SK-N-SH (cell line): ENCODE data around the gene APLN. TPM values are rescaled to one million over a fixed set of nuclear protein-coding genes. Genes with fewer than 3 reads are reported as not detected.
A peak's percentile ranks its signal among the peaks of the same experiment; 100 is the strongest.

Source experiments
- CTCF ChIA-PET: fragments of 300-600, 350-600 bp; formaldehyde crosslinking; extraction: SDS; loops from one replicate; lab custom pipeline; 2021; lab: Yijun Ruan, JAX
- POLR2A ChIA-PET: fragments of 350-600 bp; sonication (Branson Sonifier 250); formaldehyde crosslinking; extraction: SDS; loops from one replicate; lab custom pipeline; 2020; ENCODE audit warnings: antibody characterized with exemption, inconsistent platforms; lab: Yijun Ruan, JAX
- DNase-seq: peaks from one replicate; pipeline ENCODE4 v3.0.0; 2012
- H2AFZ ChIP-seq: fragments of 200-600 bp; sonication (generic); 2 replicates; pipeline ENCODE4 v1.8.1; 2016; ENCODE audit warnings: antibody characterized with exemption, mild to moderate bottlenecking, low read depth
- H3F3A ChIP-seq: fragments of 200-600 bp; sonication (generic); replicated peaks from 2 replicates; pipeline ENCODE3; 2016; ENCODE audit warnings: antibody characterized with exemption, mild to moderate bottlenecking; ENCODE audit not compliant: insufficient read depth
- H3K27ac ChIP-seq, 2 experiments: fragments of 200-500 bp in 1 of 2; fragments of 200-600 bp in 1 of 2; sonication (Bioruptor generic) in 1 of 2; sonication (generic), shearing (Covaris generic) in 1 of 2; 2 replicates each; pipeline versions ENCODE4 v1.5.1 to v1.6.1; 2014 to 2016; ENCODE audit warnings: low read depth in 2 of 2, inconsistent platforms in 1 of 2, low read length in 1 of 2, mild to moderate bottlenecking in 1 of 2, mixed read lengths in 1 of 2
- H3K27me3 ChIP-seq: fragments of 200-600 bp; sonication (generic), shearing (Covaris generic); 2 replicates; pipeline ENCODE4 v1.6.1; 2016; ENCODE audit warnings: mixed run types; ENCODE audit not compliant: insufficient read depth
- H3K36me3 ChIP-seq, 2 experiments: fragments of 200-500 bp in 1 of 2; fragments of 200-600 bp in 1 of 2; sonication (Bioruptor generic) in 1 of 2; sonication (generic) in 1 of 2; replicated peaks in 1 of 2; 2 replicates each; pipeline versions ENCODE3 to v1.5.1; 2014 to 2016; ENCODE audit warnings: low read length in 1 of 2, mild to moderate bottlenecking in 1 of 2; ENCODE audit not compliant: insufficient read depth in 2 of 2, control insufficient read depth in 1 of 2
- H3K4me1 ChIP-seq, 2 experiments: fragments of 200-500 bp in 1 of 2; fragments of 200-600 bp in 1 of 2; sonication (Bioruptor generic) in 1 of 2; sonication (generic), shearing (Covaris generic) in 1 of 2; 2 replicates each; pipeline versions ENCODE4 v1.5.1 to v1.6.1; 2014 to 2016; ENCODE audit warnings: low read depth in 1 of 2, low read length in 1 of 2, mixed run types in 1 of 2; ENCODE audit not compliant: insufficient read depth in 2 of 2, control insufficient read depth in 1 of 2
- H3K4me2 ChIP-seq: fragments of 200-600 bp; sonication (generic), shearing (Covaris generic); 2 replicates; pipeline ENCODE4 v1.6.1; 2017; ENCODE audit warnings: mixed run types
- H3K4me3 ChIP-seq, 2 experiments: fragments of 200-500 bp in 1 of 2; fragments of 200-600 bp in 1 of 2; sonication (Bioruptor generic) in 1 of 2; sonication (generic), shearing (Covaris generic) in 1 of 2; 2 replicates each; pipeline versions ENCODE4 v1.5.1 to v1.8.1; 2014 to 2016; ENCODE audit warnings: low read depth in 2 of 2, inconsistent platforms in 1 of 2, low read length in 1 of 2, mild to moderate bottlenecking in 1 of 2, mixed read lengths in 1 of 2, moderate library complexity in 1 of 2
- H3K79me2 ChIP-seq: fragments of 200-600 bp; sonication (generic); 2 replicates; pipeline ENCODE4 v1.8.1; 2017; ENCODE audit warnings: mild to moderate bottlenecking; ENCODE audit not compliant: insufficient read depth
- H3K9ac ChIP-seq: fragments of 200-600 bp; sonication (generic); 2 replicates; pipeline ENCODE4 v1.6.1; 2017; ENCODE audit warnings: mixed run types
- H3K9me2 ChIP-seq: fragments of 200-600 bp; sonication (generic); 2 replicates; pipeline ENCODE4 v1.6.1; 2017; ENCODE audit warnings: mixed run types
- H3K9me3 ChIP-seq: fragments of 200-600 bp; sonication (generic); 2 replicates; pipeline ENCODE4 v1.6.1; 2017; ENCODE audit warnings: mixed run types, mild to moderate bottlenecking, moderate library complexity
- H4K20me1 ChIP-seq: fragments of 200-600 bp; sonication (generic); 2 replicates; pipeline ENCODE4 v1.6.1; 2017; ENCODE audit warnings: mild to moderate bottlenecking, mixed run types; ENCODE audit not compliant: insufficient read depth
- EZH2phosphoT487 ChIP-seq: fragments of 200-600 bp; sonication (generic); IDR thresholded peaks from 2 replicates; pipeline ENCODE4 v1.6.1; 2017; ENCODE audit warnings: low read depth, mixed run types, mild to moderate bottlenecking, antibody characterized with exemption, moderate library complexity, borderline replicate concordance
- FOXM1 ChIP-seq: IDR thresholded peaks from 2 replicates; pipeline ENCODE4 v1.4.0; 2012; ENCODE audit warnings: low read depth, mild to moderate bottlenecking
- JUND ChIP-seq: IDR thresholded peaks from 2 replicates; pipeline ENCODE4 v1.4.0; 2012
- NFIC ChIP-seq: IDR thresholded peaks from 2 replicates; pipeline ENCODE4 v1.4.0; 2012; ENCODE audit warnings: borderline replicate concordance
- POLR2AphosphoS5 ChIP-seq: IDR thresholded peaks from 2 replicates; pipeline ENCODE4 v1.6.1; 2012; ENCODE audit warnings: low read depth, low read length
- SIN3A ChIP-seq: IDR thresholded peaks from 2 replicates; pipeline ENCODE4 v1.6.1; 2012; ENCODE audit warnings: low read depth, mild to moderate bottlenecking, low read length, moderate library complexity, borderline replicate concordance
- TAF1 ChIP-seq: IDR thresholded peaks from 2 replicates; pipeline ENCODE4 v1.6.1; 2012; ENCODE audit warnings: low read depth, mild to moderate bottlenecking, low read length, moderate library complexity, borderline replicate concordance
- TCF12 ChIP-seq: IDR thresholded peaks from 2 replicates; pipeline ENCODE4 v1.4.0; 2012
- TEAD4 ChIP-seq: IDR thresholded peaks from 2 replicates; pipeline ENCODE4 v1.4.0; 2012; ENCODE audit warnings: mild to moderate bottlenecking, borderline replicate concordance; ENCODE audit not compliant: insufficient read depth
- WGBS: methylation state at CpG from one replicate; pipeline ENCODE4 v1.1.6; 2017; ENCODE audit warnings: low lambda C conversion rate; 5-methylcytosine and 5-hydroxymethylcytosine counted together
- polyA plus RNA-seq, 3 experiments: library from polyadenylated mRNA; depleted of rRNA; stranded (reverse); fragments of >200 nt; gene quantifications; 2 replicates each; pipeline ENCODE4 v1.2.3, GENCODE V29; 2012
- TF ChIP-seq, protein P1 (sequence below): IDR thresholded peaks from 2 replicates; pipeline ENCODE4 v1.4.0; 2012; ENCODE audit warnings: low read depth, borderline replicate concordance
- TF ChIP-seq, protein P2 (sequence below): fragments of 150-350 bp; IDR thresholded peaks from 2 replicates; pipeline ENCODE4 v1.6.1; 2016; ENCODE audit warnings: mild to moderate bottlenecking, low read depth, low read length
- TF ChIP-seq, protein P3 (sequence below): IDR thresholded peaks from 2 replicates; pipeline ENCODE4 v1.4.0; 2012; ENCODE audit warnings: low read depth, borderline replicate concordance

APLN gene
- polyA plus RNA-seq, 1 of the 3 experiments (the other 2 are of a cell fraction), result 0.82 TPM

DNA sequence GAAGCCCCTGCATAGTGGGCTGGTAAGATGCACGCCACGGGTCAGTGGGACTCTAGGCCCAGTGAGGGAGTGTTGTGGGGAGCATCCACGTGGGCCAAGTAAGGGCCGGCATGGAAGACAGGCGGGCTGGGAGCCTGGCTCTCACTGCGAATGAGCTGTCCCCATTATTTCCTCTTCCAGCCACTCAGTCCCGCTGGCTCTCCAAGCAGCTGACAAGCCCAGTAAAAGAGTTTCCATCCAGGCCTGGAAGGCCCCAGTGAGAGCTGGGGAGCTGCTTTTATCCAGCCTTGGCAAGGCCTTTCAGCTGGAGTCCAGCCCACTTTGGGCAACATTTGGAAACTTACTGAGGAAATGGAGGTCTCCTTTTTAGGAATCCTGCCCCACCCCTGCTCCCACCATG lies 24.9 kb downstream of the APLN start:
- ChIA-PET CTCF (interaction anchor here (4.9 kb wide), 1 partner anchor 96 kb away, joined by 29 read pairs; no protein-coding TSS in a partner anchor), POLR2A (no interaction called here)
- Histone ChIP-seq H3F3A (no peaks in the 10 kb centered on the region), H3K4me3 (no peak overlapping the region), H3K27me3 (no peaks in the 10 kb centered on the region; the same call in 1 of the 2 replicates), H3K9ac (no peak overlapping the region), H3K27ac (no peak overlapping the region), H3K4me1 (peaks cover 0 to 5% of the 10 kb centered on the region in 2 experiments; a peak in 1 of 4 replicates), H4K20me1 (no peaks in the 10 kb centered on the region), H3K9me2 (no peaks in the 10 kb centered on the region), H2AFZ (no peak overlapping the region), H3K9me3 (no peaks in the 10 kb centered on the region), H3K4me2 (no peak overlapping the region), H3K79me2 (no peaks in the 10 kb centered on the region), H3K36me3 (no peaks in the 10 kb centered on the region)
- TF ChIP-seq EZH2phosphoT487 (no peak), NFIC (no peak), SIN3A (no peak), FOXM1 (no peak), JUND (no peak), TEAD4 (no peak), TCF12 (no peak), TAF1 (no peak), POLR2AphosphoS5 (no peak)
- TF ChIP-seq, protein P1, sequence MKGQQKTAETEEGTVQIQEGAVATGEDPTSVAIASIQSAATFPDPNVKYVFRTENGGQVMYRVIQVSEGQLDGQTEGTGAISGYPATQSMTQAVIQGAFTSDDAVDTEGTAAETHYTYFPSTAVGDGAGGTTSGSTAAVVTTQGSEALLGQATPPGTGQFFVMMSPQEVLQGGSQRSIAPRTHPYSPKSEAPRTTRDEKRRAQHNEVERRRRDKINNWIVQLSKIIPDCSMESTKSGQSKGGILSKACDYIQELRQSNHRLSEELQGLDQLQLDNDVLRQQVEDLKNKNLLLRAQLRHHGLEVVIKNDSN, result no peak
- no peak for DNase-seq
- WGBS, result 36% methylated on average over 4 of the region's 7 CpGs

DNA sequence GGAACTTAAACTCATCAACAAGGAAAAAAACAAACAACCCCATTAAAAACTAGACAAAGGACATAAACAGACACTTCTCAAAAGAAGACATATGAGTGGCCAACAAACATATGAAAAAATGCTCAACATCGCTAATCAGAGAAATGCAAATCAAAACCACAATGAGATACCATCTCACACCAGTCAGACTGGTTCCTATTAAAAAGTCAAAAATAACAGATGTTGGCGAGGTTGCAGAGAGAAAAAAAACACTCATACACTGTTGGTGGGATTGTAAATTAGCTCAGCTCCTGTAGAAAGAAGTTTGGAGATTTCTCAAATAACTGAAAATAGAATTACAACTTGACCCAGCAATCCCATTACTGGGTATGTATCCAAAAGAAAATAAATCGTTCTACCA lies 28.7 kb downstream of the APLN start:
- peak; percentile 49; the same call in 1 of the 2 replicates for TF ChIP-seq TCF12
- TF ChIP-seq, protein P2, sequence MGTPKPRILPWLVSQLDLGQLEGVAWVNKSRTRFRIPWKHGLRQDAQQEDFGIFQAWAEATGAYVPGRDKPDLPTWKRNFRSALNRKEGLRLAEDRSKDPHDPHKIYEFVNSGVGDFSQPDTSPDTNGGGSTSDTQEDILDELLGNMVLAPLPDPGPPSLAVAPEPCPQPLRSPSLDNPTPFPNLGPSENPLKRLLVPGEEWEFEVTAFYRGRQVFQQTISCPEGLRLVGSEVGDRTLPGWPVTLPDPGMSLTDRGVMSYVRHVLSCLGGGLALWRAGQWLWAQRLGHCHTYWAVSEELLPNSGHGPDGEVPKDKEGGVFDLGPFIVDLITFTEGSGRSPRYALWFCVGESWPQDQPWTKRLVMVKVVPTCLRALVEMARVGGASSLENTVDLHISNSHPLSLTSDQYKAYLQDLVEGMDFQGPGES, result no peak
- TF ChIP-seq, protein P3, sequence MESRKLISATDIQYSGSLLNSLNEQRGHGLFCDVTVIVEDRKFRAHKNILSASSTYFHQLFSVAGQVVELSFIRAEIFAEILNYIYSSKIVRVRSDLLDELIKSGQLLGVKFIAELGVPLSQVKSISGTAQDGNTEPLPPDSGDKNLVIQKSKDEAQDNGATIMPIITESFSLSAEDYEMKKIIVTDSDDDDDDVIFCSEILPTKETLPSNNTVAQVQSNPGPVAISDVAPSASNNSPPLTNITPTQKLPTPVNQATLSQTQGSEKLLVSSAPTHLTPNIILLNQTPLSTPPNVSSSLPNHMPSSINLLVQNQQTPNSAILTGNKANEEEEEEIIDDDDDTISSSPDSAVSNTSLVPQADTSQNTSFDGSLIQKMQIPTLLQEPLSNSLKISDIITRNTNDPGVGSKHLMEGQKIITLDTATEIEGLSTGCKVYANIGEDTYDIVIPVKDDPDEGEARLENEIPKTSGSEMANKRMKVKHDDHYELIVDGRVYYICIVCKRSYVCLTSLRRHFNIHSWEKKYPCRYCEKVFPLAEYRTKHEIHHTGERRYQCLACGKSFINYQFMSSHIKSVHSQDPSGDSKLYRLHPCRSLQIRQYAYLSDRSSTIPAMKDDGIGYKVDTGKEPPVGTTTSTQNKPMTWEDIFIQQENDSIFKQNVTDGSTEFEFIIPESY, result no peak
- Histone ChIP-seq H3K27me3 (peaks cover 6% of the 10 kb centered on the region; the same call in 1 of the 2 replicates), H3K9me2 (no peaks in the 10 kb centered on the region), H3K4me2 (no peak overlapping the region), H3K4me3 (no peak overlapping the region), H3K9ac (no peak overlapping the region), H4K20me1 (no peaks in the 10 kb centered on the region), H3K36me3 (no peaks in the 10 kb centered on the region), H2AFZ (no peak overlapping the region), H3F3A (no peaks in the 10 kb centered on the region), H3K4me1 (no peaks in the 10 kb centered on the region), H3K27ac (no peak overlapping the region), H3K9me3 (no peaks in the 10 kb centered on the region), H3K79me2 (no peaks in the 10 kb centered on the region)
- whole genome bisulfite sequencing, result 26% methylated on average over 3 of the region's 3 CpGs
- ChIA-PET CTCF (no interaction called here), POLR2A (no interaction called here)
- no peak for DNase-seq
